ENCODE measurements around the gene PRLR.
A peak's percentile ranks its signal among the peaks of the same experiment; 100 is the strongest.

Gene PRLR

DNA sequence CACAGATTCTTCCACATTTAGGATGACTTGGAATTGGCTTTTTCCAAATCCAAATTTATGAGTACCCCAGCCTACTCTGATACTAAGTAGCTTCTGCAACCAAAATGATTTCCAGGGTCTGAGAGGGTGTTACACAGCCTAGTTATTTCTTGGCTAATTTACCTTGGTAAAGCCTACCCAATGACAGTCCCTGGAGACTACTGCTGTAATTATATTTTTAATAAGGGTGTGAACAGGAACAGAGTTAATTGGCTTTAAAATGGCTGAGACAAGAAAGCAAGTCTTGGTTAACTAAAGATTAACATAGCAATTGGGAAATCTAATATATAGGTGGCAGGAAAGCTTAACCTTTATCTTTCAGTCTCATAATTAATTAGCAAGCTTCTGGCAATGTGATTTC is 9.3 kb downstream of the PRLR start:
- no peak for DNase-seq
- H3K27ac ChIP-seq (ENCODE audit: insufficient read depth, low read length, poor library complexity, severe bottlenecking), result no peak overlapping the region
- no peaks in the 10 kb centered on the region for H3K9me3 ChIP-seq (ENCODE audit: control insufficient read depth, low read length)
- no peaks in the 10 kb centered on the region for H3K36me3 ChIP-seq (ENCODE audit: control insufficient read depth, insufficient read depth, low read length)
- H3K4me3 ChIP-seq (ENCODE audit: insufficient read depth, low read depth, low read length, poor library complexity, severe bottlenecking), result no peak overlapping the region
- no peaks in the 10 kb centered on the region for H3K27me3 ChIP-seq (replicated peaks; ENCODE audit: control insufficient read depth, insufficient read depth, low read length, poor library complexity, severe bottlenecking)
- no peaks in the 10 kb centered on the region for H3K4me1 ChIP-seq (ENCODE audit: control insufficient read depth, insufficient read depth, low read length, poor library complexity, severe bottlenecking)

- Histone ChIP-seq H3K36me3 (ENCODE audit: control insufficient read depth, insufficient read depth, low read length) (no peaks in the 10 kb centered on the region), H3K4me3 (ENCODE audit: insufficient read depth, low read depth, low read length, poor library complexity, severe bottlenecking) (no peak overlapping the region)
- DNase-seq, result no peak
Measured at GRCh38 chr5:35218981-35219380, 11.3 kb downstream of the PRLR start.

DNA sequence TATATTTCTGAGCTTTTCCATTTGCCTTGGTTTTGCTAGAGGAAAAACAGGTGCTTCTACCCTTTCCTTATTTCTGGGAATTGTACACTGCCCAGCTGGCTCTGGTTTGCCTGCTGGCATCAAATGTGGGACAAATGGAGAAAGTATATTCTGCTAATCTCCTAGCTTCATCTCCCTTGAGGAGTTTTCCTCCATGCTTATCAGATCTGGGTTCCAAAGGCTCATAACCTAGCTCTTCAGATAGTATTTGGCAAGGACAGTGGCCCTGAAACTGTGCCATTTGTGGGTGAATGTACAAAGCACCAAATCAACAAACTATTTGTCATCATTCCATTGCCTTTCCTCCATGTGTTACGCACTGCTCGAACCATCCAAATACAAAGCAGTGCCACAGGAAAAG is 16.2 kb downstream of the PRLR start:
- H3K36me3 ChIP-seq (ENCODE audit: control insufficient read depth, insufficient read depth, low read length), result no peaks in the 10 kb centered on the region
- H3K27ac ChIP-seq (ENCODE audit: insufficient read depth, low read length, poor library complexity, severe bottlenecking), result no peak overlapping the region
- no peak overlapping the region for H3K4me3 ChIP-seq (ENCODE audit: insufficient read depth, low read depth, low read length, poor library complexity, severe bottlenecking)
- no peaks in the 10 kb centered on the region for H3K4me1 ChIP-seq (ENCODE audit: control insufficient read depth, insufficient read depth, low read length, poor library complexity, severe bottlenecking)
- H3K27me3 ChIP-seq (replicated peaks; ENCODE audit: control insufficient read depth, insufficient read depth, low read length, poor library complexity, severe bottlenecking), result no peaks in the 10 kb centered on the region
- no peak for DNase-seq
- no peaks in the 10 kb centered on the region for H3K9me3 ChIP-seq (ENCODE audit: control insufficient read depth, low read length)

More at GRCh38 chr5:35218981-35219380, 11.3 kb downstream of the PRLR start:
- Histone ChIP-seq H3K27me3 (replicated peaks; ENCODE audit: control insufficient read depth, insufficient read depth, low read length, poor library complexity, severe bottlenecking) (no peaks in the 10 kb centered on the region), H3K27ac (ENCODE audit: insufficient read depth, low read length, poor library complexity, severe bottlenecking) (no peak overlapping the region), H3K9me3 (ENCODE audit: control insufficient read depth, low read length) (no peaks in the 10 kb centered on the region), H3K4me1 (ENCODE audit: control insufficient read depth, insufficient read depth, low read length, poor library complexity, severe bottlenecking) (no peaks in the 10 kb centered on the region)

GRCh38 chr5:35213608-35214007 is 16.7 kb downstream of the PRLR start:
- no peaks in the 10 kb centered on the region for H3K27me3 ChIP-seq (replicated peaks; ENCODE audit: control insufficient read depth, insufficient read depth, low read length, poor library complexity, severe bottlenecking)
- H3K9me3 ChIP-seq (ENCODE audit: control insufficient read depth, low read length), result no peaks in the 10 kb centered on the region
- no peak overlapping the region for H3K4me3 ChIP-seq (ENCODE audit: insufficient read depth, low read depth, low read length, poor library complexity, severe bottlenecking)
- no peak overlapping the region for H3K27ac ChIP-seq (ENCODE audit: insufficient read depth, low read length, poor library complexity, severe bottlenecking)
- H3K36me3 ChIP-seq (ENCODE audit: control insufficient read depth, insufficient read depth, low read length), result no peaks in the 10 kb centered on the region
- DNase-seq, result no peak
- H3K4me1 ChIP-seq (ENCODE audit: control insufficient read depth, insufficient read depth, low read length, poor library complexity, severe bottlenecking), result no peaks in the 10 kb centered on the region

- Histone ChIP-seq H3K9me3 (ENCODE audit: control insufficient read depth, low read length) (no peaks in the 10 kb centered on the region), H3K27ac (ENCODE audit: insufficient read depth, low read length, poor library complexity, severe bottlenecking) (no peak overlapping the region), H3K4me1 (ENCODE audit: control insufficient read depth, insufficient read depth, low read length, poor library complexity, severe bottlenecking) (no peaks in the 10 kb centered on the region), H3K36me3 (ENCODE audit: control insufficient read depth, insufficient read depth, low read length) (no peaks in the 10 kb centered on the region), H3K4me3 (ENCODE audit: insufficient read depth, low read depth, low read length, poor library complexity, severe bottlenecking) (no peak overlapping the region), H3K27me3 (replicated peaks; ENCODE audit: control insufficient read depth, insufficient read depth, low read length, poor library complexity, severe bottlenecking) (no peaks in the 10 kb centered on the region)
- DNase-seq, result no peak
Measured at GRCh38 chr5:35212122-35212982, 17.9 kb downstream of the PRLR start.

DNA sequence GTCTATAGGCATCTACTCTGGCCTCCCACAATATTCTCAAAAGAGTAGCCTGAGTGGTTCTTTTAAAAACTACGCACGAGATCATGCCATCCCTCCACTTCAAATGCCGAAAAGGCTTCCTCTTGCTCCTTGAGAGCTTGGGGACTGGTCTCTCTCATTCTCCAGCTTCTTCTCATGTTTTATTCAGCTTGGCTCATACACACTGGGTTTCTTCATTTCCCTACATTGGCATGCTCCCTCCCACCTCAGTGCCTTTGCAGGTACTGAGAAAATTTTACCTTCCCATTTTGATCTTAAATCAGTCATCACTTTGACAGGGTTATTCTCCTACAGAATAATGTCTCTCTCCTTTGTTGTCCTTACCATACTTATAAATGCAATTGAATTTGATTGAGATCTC is 20.4 kb downstream of the PRLR start:
- Histone ChIP-seq H3K36me3 (ENCODE audit: control insufficient read depth, insufficient read depth, low read length) (no peaks in the 10 kb centered on the region), H3K4me1 (ENCODE audit: control insufficient read depth, insufficient read depth, low read length, poor library complexity, severe bottlenecking) (no peaks in the 10 kb centered on the region), H3K9me3 (ENCODE audit: control insufficient read depth, low read length) (no peaks in the 10 kb centered on the region), H3K27ac (ENCODE audit: insufficient read depth, low read length, poor library complexity, severe bottlenecking) (no peak overlapping the region), H3K27me3 (replicated peaks; ENCODE audit: control insufficient read depth, insufficient read depth, low read length, poor library complexity, severe bottlenecking) (no peaks in the 10 kb centered on the region), H3K4me3 (ENCODE audit: insufficient read depth, low read depth, low read length, poor library complexity, severe bottlenecking) (no peak overlapping the region)
- no peak for DNase-seq

DNA sequence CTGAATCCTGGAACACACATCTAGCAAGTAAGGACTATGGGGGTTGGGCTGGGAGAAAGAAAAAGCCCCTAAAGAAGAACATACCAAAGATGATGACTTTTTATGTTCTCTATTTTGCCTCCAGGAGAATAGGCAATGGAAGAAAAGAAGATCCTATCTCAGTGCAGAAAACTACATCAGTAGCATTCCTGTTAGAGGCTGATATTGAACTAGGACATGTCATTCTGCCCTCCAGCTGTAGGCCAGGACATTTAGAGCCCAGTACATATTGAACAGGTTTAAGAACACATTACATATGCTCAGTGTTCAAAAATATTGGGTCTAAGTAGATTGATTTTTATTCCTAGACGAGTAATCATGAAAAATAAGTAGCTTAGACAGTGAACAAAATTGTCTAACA is 24.7 kb downstream of the PRLR start:
- H3K9me3 ChIP-seq (ENCODE audit: control insufficient read depth, low read length), result no peaks in the 10 kb centered on the region
- H3K4me1 ChIP-seq (ENCODE audit: control insufficient read depth, insufficient read depth, low read length, poor library complexity, severe bottlenecking), result no peaks in the 10 kb centered on the region
- no peaks in the 10 kb centered on the region for H3K27me3 ChIP-seq (replicated peaks; ENCODE audit: control insufficient read depth, insufficient read depth, low read length, poor library complexity, severe bottlenecking)
- no peak overlapping the region for H3K4me3 ChIP-seq (ENCODE audit: insufficient read depth, low read depth, low read length, poor library complexity, severe bottlenecking)
- H3K36me3 ChIP-seq (ENCODE audit: control insufficient read depth, insufficient read depth, low read length), result no peaks in the 10 kb centered on the region
- H3K27ac ChIP-seq (ENCODE audit: insufficient read depth, low read length, poor library complexity, severe bottlenecking), result no peak overlapping the region
- DNase-seq, result no peak

DNA sequence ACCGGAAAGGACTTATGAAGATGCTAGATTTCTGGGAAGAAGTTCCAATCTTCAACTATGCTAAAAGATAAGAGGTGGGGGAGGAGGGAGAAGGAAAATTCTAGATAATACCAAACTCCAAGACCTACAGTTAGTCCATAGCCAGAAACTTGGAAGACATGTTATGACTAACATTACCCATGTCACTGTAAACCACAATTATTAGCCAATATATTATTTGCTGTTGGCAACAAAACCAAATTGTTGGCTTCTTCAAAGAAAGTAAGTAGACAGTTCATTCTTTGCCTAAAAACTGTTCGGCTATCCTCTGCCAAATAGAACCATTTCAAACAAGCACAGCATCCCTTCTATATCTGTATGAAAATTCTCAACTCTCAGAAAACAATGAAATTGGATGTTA is 25.1 kb downstream of the PRLR start:
- H3K27me3 ChIP-seq (replicated peaks; ENCODE audit: control insufficient read depth, insufficient read depth, low read length, poor library complexity, severe bottlenecking), result no peaks in the 10 kb centered on the region
- no peaks in the 10 kb centered on the region for H3K9me3 ChIP-seq (ENCODE audit: control insufficient read depth, low read length)
- H3K4me3 ChIP-seq (ENCODE audit: insufficient read depth, low read depth, low read length, poor library complexity, severe bottlenecking), result no peak overlapping the region
- H3K36me3 ChIP-seq (ENCODE audit: control insufficient read depth, insufficient read depth, low read length), result no peaks in the 10 kb centered on the region
- H3K27ac ChIP-seq (ENCODE audit: insufficient read depth, low read length, poor library complexity, severe bottlenecking), result no peak overlapping the region
- no peak for DNase-seq
- no peaks in the 10 kb centered on the region for H3K4me1 ChIP-seq (ENCODE audit: control insufficient read depth, insufficient read depth, low read length, poor library complexity, severe bottlenecking)

- no peak overlapping the region for H3K27ac ChIP-seq (ENCODE audit: insufficient read depth, low read length, poor library complexity, severe bottlenecking)
- DNase-seq, result no peak
- H3K4me3 ChIP-seq (ENCODE audit: insufficient read depth, low read depth, low read length, poor library complexity, severe bottlenecking), result no peak overlapping the region
- no peaks in the 10 kb centered on the region for H3K9me3 ChIP-seq (ENCODE audit: control insufficient read depth, low read length)
- no peaks in the 10 kb centered on the region for H3K27me3 ChIP-seq (replicated peaks; ENCODE audit: control insufficient read depth, insufficient read depth, low read length, poor library complexity, severe bottlenecking)
- no peaks in the 10 kb centered on the region for H3K4me1 ChIP-seq (ENCODE audit: control insufficient read depth, insufficient read depth, low read length, poor library complexity, severe bottlenecking)
- H3K36me3 ChIP-seq (ENCODE audit: control insufficient read depth, insufficient read depth, low read length), result no peaks in the 10 kb centered on the region
Measured at GRCh38 chr5:35203403-35203802, 26.9 kb downstream of the PRLR start.

DNA sequence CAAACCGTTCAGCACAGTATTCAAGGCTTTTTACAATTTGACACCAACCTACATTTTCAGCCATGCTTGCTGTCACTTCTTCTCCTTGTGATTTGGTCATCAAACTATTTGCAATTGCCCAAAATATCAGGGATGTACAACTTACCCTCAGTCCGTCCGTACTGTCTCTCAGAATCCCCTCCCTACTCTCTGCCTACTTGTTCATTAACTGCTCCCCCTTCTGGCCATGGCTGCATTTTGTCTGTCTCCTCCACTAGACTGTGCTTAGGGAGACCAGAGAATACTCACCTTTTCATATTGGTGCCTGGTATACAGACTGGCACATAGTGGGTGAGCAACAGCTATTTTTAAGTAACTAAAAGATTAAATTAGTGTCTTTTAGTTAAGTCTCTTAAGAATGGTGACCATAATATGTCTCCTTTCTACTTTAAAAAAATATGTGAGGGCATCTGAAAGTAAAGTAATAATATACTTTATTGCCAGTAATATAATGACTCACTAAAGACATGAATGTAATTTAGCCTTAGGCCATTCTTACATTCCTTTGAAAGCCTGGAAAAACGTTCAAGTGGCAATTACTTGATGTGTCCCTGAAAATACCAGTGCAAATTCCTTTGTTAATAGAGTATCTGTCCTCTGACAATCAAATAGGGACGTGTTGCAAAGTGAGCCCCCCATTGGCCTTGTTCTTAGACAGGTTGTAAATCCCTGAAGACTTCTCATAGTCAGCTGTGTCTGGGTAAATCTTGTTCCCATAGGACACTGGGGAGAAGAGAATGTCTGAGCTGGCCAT is 27.8 kb downstream of the PRLR start:
- H3K4me1 ChIP-seq (ENCODE audit: control insufficient read depth, insufficient read depth, low read length, poor library complexity, severe bottlenecking), result no peaks in the 10 kb centered on the region
- H3K36me3 ChIP-seq (ENCODE audit: control insufficient read depth, insufficient read depth, low read length), result no peaks in the 10 kb centered on the region
- no peak overlapping the region for H3K4me3 ChIP-seq (ENCODE audit: insufficient read depth, low read depth, low read length, poor library complexity, severe bottlenecking)
- H3K27ac ChIP-seq (ENCODE audit: insufficient read depth, low read length, poor library complexity, severe bottlenecking), result no peak overlapping the region
- H3K27me3 ChIP-seq (replicated peaks; ENCODE audit: control insufficient read depth, insufficient read depth, low read length, poor library complexity, severe bottlenecking), result no peaks in the 10 kb centered on the region
- peak in 1 of 3 donors; percentile 9 for DNase-seq
- no peaks in the 10 kb centered on the region for H3K9me3 ChIP-seq (ENCODE audit: control insufficient read depth, low read length)

All from effector memory CD4-positive, alpha-beta T cell (primary cell).